Astrocyte (in vitro differentiated cells and primary cell): ENCODE results near the gene ABCA5. TPM values are rescaled to one million over a fixed set of nuclear protein-coding genes. Genes with fewer than 3 reads are reported as not detected.

Source experiments
- DNase-seq: peaks from one replicate; pipeline ENCODE4 v3.0.0-alpha.2; 2010; ENCODE audit warnings: low read depth
- FAIRE-seq: peaks from 2 replicates; lab custom pipeline; 2011; peaks lifted over from hg19 to GRCh38; lab: Jason Lieb, UNC
- H2AFZ ChIP-seq: 2 replicates; pipeline ENCODE4 v1.6.0; 2012; ENCODE audit warnings: low read depth, low read length, inconsistent platforms
- H3K27ac ChIP-seq: 2 replicates; pipeline ENCODE4 v1.5.1; 2011; ENCODE audit warnings: low read depth, low read length, inconsistent platforms
- H3K27me3 ChIP-seq: 2 replicates; pipeline ENCODE4 v1.6.0; 2011; ENCODE audit warnings: low read length, inconsistent platforms; ENCODE audit not compliant: insufficient read depth
- H3K36me3 ChIP-seq: 2 replicates; pipeline ENCODE4 v1.5.1; 2011; ENCODE audit warnings: low read length, inconsistent platforms; ENCODE audit not compliant: insufficient read depth
- H3K4me1 ChIP-seq: 2 replicates; pipeline ENCODE4 v1.5.1; 2011; ENCODE audit warnings: low read length, inconsistent platforms; ENCODE audit not compliant: insufficient read depth
- H3K4me2 ChIP-seq: 2 replicates; pipeline ENCODE4 v1.6.0; 2012; ENCODE audit warnings: low read length, inconsistent platforms
- H3K4me3 ChIP-seq: 2 replicates; pipeline ENCODE4 v1.5.1; 2011; ENCODE audit warnings: low read depth, mild to moderate bottlenecking, low read length, inconsistent platforms; ENCODE audit not compliant: insufficient read depth
- H3K79me2 ChIP-seq: 2 replicates; pipeline ENCODE4 v1.6.0; 2012; ENCODE audit warnings: mild to moderate bottlenecking, low read length, inconsistent platforms; ENCODE audit not compliant: insufficient read depth
- H3K9ac ChIP-seq: 2 replicates; pipeline ENCODE4 v1.6.0; 2012; ENCODE audit warnings: mild to moderate bottlenecking, low read length, inconsistent platforms
- H3K9me3 ChIP-seq: 2 replicates; pipeline ENCODE4 v1.5.1; 2012; ENCODE audit warnings: low read depth, mild to moderate bottlenecking, low read length, inconsistent platforms; ENCODE audit not compliant: insufficient read depth
- H4K20me1 ChIP-seq: 2 replicates; pipeline ENCODE4 v1.6.0; 2012; ENCODE audit warnings: low read length, inconsistent platforms; ENCODE audit not compliant: insufficient read depth
- H3K27ac Mint-ChIP-seq: one replicate; pipeline ENCODE4 v1.8.0; 2021; ENCODE audit warnings: mild to moderate bottlenecking, mixed read lengths; ENCODE audit not compliant: unreplicated experiment
- H3K27me3 Mint-ChIP-seq: one replicate; pipeline ENCODE4 v1.8.0; 2021; ENCODE audit warnings: low read depth, mixed read lengths; ENCODE audit not compliant: unreplicated experiment
- H3K36me3 Mint-ChIP-seq: one replicate; pipeline ENCODE4 v1.8.0; 2021; ENCODE audit warnings: low read depth, mixed read lengths; ENCODE audit not compliant: unreplicated experiment
- H3K4me1 Mint-ChIP-seq: one replicate; pipeline ENCODE4 v1.8.0; 2021; ENCODE audit warnings: low read depth, mixed read lengths; ENCODE audit not compliant: unreplicated experiment
- H3K4me3 Mint-ChIP-seq: one replicate; pipeline ENCODE4 v1.8.0; 2021; ENCODE audit warnings: mild to moderate bottlenecking, moderate library complexity, mixed read lengths; ENCODE audit not compliant: unreplicated experiment
- H3K9me3 Mint-ChIP-seq: one replicate; pipeline ENCODE4 v1.8.0; 2021; ENCODE audit warnings: mild to moderate bottlenecking, mixed read lengths; ENCODE audit not compliant: unreplicated experiment
- EZH2 ChIP-seq: IDR thresholded peaks from 2 replicates; pipeline ENCODE4 v1.6.1; 2012; ENCODE audit warnings: mild to moderate bottlenecking, low read length, inconsistent platforms; ENCODE audit not compliant: insufficient read depth
- total RNA-seq: library from RNA; stranded (reverse); gene quantifications from 2 replicates; pipeline ENCODE4 v1.2.1, GENCODE V29; 2021
- TF ChIP-seq, protein P1 (sequence below): IDR thresholded peaks from 2 replicates; pipeline ENCODE4 v1.5.1; 2011; ENCODE audit warnings: low read depth, mild to moderate bottlenecking, inconsistent platforms, low read length, moderate library complexity; ENCODE audit not compliant: insufficient read depth

ABCA5 gene
- total RNA-seq, 1 donor from 2014 or later, result 2.6 TPM

DNA sequence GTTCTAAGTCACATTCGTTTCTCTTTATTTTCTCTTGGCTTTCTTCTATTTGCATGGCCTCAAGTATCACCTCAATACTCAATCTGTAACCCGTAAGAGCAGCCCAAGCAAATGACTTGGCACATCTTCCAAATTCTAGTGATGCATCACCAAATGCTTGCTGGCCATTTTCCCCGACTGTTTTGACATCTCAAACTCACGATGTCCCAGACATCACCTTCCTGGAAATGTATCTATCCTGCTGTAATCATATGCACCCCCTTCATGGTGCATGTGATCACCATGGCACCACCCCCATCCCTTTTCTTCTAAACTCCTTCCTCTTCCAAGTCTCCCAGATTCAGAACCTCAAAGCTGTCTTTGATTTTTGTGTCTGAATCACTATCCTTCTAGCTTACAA lies 24.0 kb upstream of the ABCA5 start:
- Histone ChIP-seq H4K20me1 (no peaks in the 10 kb centered on the region), H3K9ac (no peak overlapping the region), H3K27ac (no peak overlapping the region), H2AFZ (no peak overlapping the region), H3K36me3 (no peaks in the 10 kb centered on the region), H3K4me3 (no peak overlapping the region), H3K4me1 (no peaks in the 10 kb centered on the region), H3K79me2 (no peaks in the 10 kb centered on the region), H3K27me3 (no peaks in the 10 kb centered on the region), H3K9me3 (no peaks in the 10 kb centered on the region), H3K4me2 (no peak overlapping the region)
- H3K27me3 Mint-ChIP-seq, result no peaks in the 10 kb centered on the region
- no peaks in the 10 kb centered on the region for H3K9me3 Mint-ChIP-seq
- no peak overlapping the region for H3K4me3 Mint-ChIP-seq
- DNase-seq, result no peak
- H3K4me1 Mint-ChIP-seq, result no peaks in the 10 kb centered on the region
- no peaks in the 10 kb centered on the region for H3K36me3 Mint-ChIP-seq
- no peak for FAIRE-seq
- TF ChIP-seq, protein P1, sequence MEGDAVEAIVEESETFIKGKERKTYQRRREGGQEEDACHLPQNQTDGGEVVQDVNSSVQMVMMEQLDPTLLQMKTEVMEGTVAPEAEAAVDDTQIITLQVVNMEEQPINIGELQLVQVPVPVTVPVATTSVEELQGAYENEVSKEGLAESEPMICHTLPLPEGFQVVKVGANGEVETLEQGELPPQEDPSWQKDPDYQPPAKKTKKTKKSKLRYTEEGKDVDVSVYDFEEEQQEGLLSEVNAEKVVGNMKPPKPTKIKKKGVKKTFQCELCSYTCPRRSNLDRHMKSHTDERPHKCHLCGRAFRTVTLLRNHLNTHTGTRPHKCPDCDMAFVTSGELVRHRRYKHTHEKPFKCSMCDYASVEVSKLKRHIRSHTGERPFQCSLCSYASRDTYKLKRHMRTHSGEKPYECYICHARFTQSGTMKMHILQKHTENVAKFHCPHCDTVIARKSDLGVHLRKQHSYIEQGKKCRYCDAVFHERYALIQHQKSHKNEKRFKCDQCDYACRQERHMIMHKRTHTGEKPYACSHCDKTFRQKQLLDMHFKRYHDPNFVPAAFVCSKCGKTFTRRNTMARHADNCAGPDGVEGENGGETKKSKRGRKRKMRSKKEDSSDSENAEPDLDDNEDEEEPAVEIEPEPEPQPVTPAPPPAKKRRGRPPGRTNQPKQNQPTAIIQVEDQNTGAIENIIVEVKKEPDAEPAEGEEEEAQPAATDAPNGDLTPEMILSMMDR, result no peak
- TF ChIP-seq EZH2, result no peak
- no peak overlapping the region for H3K27ac Mint-ChIP-seq

DNA sequence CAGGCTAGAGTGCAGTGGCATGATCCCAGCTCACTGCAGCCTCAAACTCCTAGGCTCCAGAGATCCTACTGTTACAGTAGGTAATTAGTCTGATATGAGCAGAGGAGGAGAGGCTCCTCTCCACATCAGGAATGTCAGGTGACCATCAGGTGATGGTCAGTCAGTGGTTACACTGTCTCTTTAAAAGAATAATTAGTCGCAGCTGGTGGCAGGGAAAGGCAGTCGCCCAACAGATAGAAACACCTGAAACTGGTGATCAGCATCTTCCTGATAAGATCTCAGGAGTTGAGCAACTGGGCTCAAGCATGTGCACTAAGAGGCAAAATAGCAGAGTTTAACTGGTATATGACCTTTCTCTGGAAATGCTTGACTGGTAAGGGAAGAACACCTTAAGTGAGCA lies 21.5 kb upstream of the ABCA5 start:
- FAIRE-seq (no peak), DNase-seq (no peak)
- H3K4me3 Mint-ChIP-seq, result no peak overlapping the region
- Histone ChIP-seq H3K36me3 (no peaks in the 10 kb centered on the region), H3K9me3 (no peaks in the 10 kb centered on the region), H3K4me1 (no peaks in the 10 kb centered on the region), H3K4me2 (no peak overlapping the region), H3K4me3 (no peak overlapping the region), H2AFZ (no peak overlapping the region), H3K27me3 (no peaks in the 10 kb centered on the region), H3K27ac (no peak overlapping the region), H4K20me1 (no peaks in the 10 kb centered on the region), H3K79me2 (no peaks in the 10 kb centered on the region), H3K9ac (no peak overlapping the region)
- no peak overlapping the region for H3K27ac Mint-ChIP-seq
- no peaks in the 10 kb centered on the region for H3K9me3 Mint-ChIP-seq
- H3K36me3 Mint-ChIP-seq, result no peaks in the 10 kb centered on the region
- H3K4me1 Mint-ChIP-seq, result no peaks in the 10 kb centered on the region
- no peak for TF ChIP-seq EZH2
- TF ChIP-seq, protein P1, result no peak
- no peaks in the 10 kb centered on the region for H3K27me3 Mint-ChIP-seq

DNA sequence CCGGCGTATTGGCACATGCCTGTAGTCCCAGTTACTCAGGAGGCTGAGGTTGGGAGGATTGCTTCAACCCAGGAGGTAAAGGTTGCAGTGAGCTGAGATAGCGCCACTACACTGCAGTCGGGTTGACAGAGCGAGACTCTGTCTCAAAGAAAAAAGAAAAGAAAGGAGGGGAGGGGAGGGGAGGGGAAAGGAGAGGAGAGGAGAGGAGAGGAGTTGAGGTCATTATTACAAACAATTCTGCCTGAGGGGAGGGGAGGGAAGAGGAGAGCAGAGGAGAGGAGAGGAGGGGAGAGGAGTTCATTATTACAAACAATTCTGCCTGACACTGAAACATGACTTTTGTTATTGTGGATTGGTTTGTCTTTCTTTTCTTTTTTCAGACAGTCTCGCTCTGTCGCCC lies 19.8 kb upstream of the ABCA5 start:
- no peaks in the 10 kb centered on the region for H3K36me3 ChIP-seq
- no peak overlapping the region for H3K4me3 Mint-ChIP-seq
- H3K4me3 ChIP-seq, result no peak overlapping the region
- H3K9ac ChIP-seq, result no peak overlapping the region
- DNase-seq (no peak), FAIRE-seq (no peak)
- H3K79me2 ChIP-seq, result no peaks in the 10 kb centered on the region
- H3K4me1 Mint-ChIP-seq, result no peaks in the 10 kb centered on the region
- H3K4me2 ChIP-seq, result no peak overlapping the region
- no peaks in the 10 kb centered on the region for H3K36me3 Mint-ChIP-seq
- H3K9me3 Mint-ChIP-seq, result no peaks in the 10 kb centered on the region
- no peaks in the 10 kb centered on the region for H3K4me1 ChIP-seq
- H3K27ac Mint-ChIP-seq, result no peak overlapping the region
- no peak overlapping the region for H3K27ac ChIP-seq
- H3K27me3 Mint-ChIP-seq, result no peaks in the 10 kb centered on the region
- H2AFZ ChIP-seq, result no peak overlapping the region
- TF ChIP-seq, protein P1, result no peak
- no peak for TF ChIP-seq EZH2
- no peaks in the 10 kb centered on the region for H3K27me3 ChIP-seq
- no peaks in the 10 kb centered on the region for H4K20me1 ChIP-seq
- no peaks in the 10 kb centered on the region for H3K9me3 ChIP-seq
